OCI-LY3 (cell line): Measurements from ENCODE around the gene UST.
A peak's percentile ranks its signal among the peaks of the same experiment; 100 is the strongest.

Experiments used
- EZH2phosphoT487 ChIP-seq: fragments of 200-600 bp; shearing (Covaris generic); IDR thresholded peaks from 2 replicates; pipeline ENCODE4 v1.6.1; 2018; ENCODE audit warnings: antibody characterized with exemption, mixed run types, low read depth
- TF ChIP-seq, protein P1 (sequence below): fragments of 200-600, 300-600 bp; sonication (generic); IDR thresholded peaks from 2 replicates; pipeline ENCODE4 v1.5.1; 2014; ENCODE audit warnings: antibody characterized with exemption, low read length, low read depth

DNA sequence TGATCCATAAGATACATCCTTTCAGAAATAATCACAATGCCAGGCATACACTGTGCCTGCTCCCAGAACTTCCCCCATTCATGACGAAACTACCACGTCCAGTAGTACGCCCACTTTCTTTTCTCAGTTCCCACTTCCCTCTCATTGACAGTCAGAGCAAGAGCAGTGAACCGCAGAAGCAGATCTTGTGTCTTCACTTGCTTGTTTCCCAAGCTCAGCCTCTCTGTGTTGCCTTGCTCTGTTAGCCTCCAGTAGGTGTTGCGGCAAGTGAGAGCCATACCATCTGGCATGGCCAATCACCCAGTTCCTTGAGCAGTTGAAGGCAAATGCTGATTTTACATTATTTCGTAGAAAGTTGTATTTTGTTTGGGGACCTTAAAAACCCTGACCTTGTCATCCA, 11.7 kb downstream of the UST start:
- TF ChIP-seq, protein P1, sequence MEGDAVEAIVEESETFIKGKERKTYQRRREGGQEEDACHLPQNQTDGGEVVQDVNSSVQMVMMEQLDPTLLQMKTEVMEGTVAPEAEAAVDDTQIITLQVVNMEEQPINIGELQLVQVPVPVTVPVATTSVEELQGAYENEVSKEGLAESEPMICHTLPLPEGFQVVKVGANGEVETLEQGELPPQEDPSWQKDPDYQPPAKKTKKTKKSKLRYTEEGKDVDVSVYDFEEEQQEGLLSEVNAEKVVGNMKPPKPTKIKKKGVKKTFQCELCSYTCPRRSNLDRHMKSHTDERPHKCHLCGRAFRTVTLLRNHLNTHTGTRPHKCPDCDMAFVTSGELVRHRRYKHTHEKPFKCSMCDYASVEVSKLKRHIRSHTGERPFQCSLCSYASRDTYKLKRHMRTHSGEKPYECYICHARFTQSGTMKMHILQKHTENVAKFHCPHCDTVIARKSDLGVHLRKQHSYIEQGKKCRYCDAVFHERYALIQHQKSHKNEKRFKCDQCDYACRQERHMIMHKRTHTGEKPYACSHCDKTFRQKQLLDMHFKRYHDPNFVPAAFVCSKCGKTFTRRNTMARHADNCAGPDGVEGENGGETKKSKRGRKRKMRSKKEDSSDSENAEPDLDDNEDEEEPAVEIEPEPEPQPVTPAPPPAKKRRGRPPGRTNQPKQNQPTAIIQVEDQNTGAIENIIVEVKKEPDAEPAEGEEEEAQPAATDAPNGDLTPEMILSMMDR, result no peak
- peak; percentile 43; the same call in 1 of the 2 replicates for TF ChIP-seq EZH2phosphoT487
